Adrenal gland (tissue), 5 donors: ENCODE measurements around the gene TGFBR2.

ENCODE experiments used
- CTCF ChIP-seq, 6 experiments: fragments of 450-650 bp in 4 of 6; fragments of 200-600 bp in 2 of 6; sonication (generic) in 1 of 6; IDR thresholded peaks; 1 replicate in 5 of 6; 2 replicates in 1 of 6; pipeline versions ENCODE4 v1.5.1 to v1.8.0; 2016 to 2021; ENCODE audit warnings: antibody characterized with exemption in 6 of 6, mild to moderate bottlenecking in 2 of 6, moderate library complexity in 1 of 6
- POLR2A ChIP-seq, 2 donors: fragments of 450-650 bp; IDR thresholded peaks; one replicate each; pipeline ENCODE4 v1.6.1; 2017; ENCODE audit warnings: antibody characterized with exemption in 2 of 2, mild to moderate bottlenecking in 2 of 2, moderate library complexity in 1 of 2
- donor health status: DM: no; HTN: no; CAD: no.

- TF ChIP-seq CTCF (IDR thresholded peaks at IDR 0.05): no peak
- TF ChIP-seq POLR2A (IDR thresholded peaks at IDR 0.05): no peak
These were observed 54.3 kb downstream of the TGFBR2 start for GRCh38 chr3:30660656-30661055.
